PFSK-1 (cell line): ENCODE results near the gene CENPV.
A peak's percentile ranks its signal among the peaks of the same experiment; 100 is the strongest.

Source experiments
- FOXP2 ChIP-seq: optimal IDR thresholded peaks from 2 replicates; pipeline ENCODE3; 2011; ENCODE audit warnings: borderline replicate concordance, control low read depth, inconsistent platforms; ENCODE audit not compliant: insufficient read depth; ENCODE audit errors: extremely low read length, extremely low read depth
- POLR2AphosphoS5 ChIP-seq: IDR thresholded peaks from 2 replicates; pipeline ENCODE4 v1.6.1; 2012; ENCODE audit warnings: low read depth, mild to moderate bottlenecking, control low read depth, low read length, moderate library complexity
- TAF1 ChIP-seq: IDR thresholded peaks from 2 replicates; pipeline ENCODE4 v1.6.1; 2012; ENCODE audit warnings: low read length, control low read depth, borderline replicate concordance; ENCODE audit not compliant: insufficient read depth
- TF ChIP-seq, protein P1 (sequence below), 2 experiments: IDR thresholded peaks; 2 replicates each; pipeline versions ENCODE4 v1.6.1 to v1.8.0; 2011 to 2012; ENCODE audit warnings: low read depth in 2 of 2, low read length in 2 of 2, control low read depth in 1 of 2, inconsistent platforms in 1 of 2, mild to moderate bottlenecking in 1 of 2, moderate library complexity in 1 of 2; ENCODE audit not compliant: insufficient read depth in 1 of 2

GRCh38 chr17:16380640-16381495, 27.6 kb upstream of the CENPV start, which contains the start of gene UBB:
- TF ChIP-seq POLR2AphosphoS5 (peak; percentile 100), TAF1 (peak; percentile 99), FOXP2 (peak; percentile 78)
- TF ChIP-seq, protein P1, sequence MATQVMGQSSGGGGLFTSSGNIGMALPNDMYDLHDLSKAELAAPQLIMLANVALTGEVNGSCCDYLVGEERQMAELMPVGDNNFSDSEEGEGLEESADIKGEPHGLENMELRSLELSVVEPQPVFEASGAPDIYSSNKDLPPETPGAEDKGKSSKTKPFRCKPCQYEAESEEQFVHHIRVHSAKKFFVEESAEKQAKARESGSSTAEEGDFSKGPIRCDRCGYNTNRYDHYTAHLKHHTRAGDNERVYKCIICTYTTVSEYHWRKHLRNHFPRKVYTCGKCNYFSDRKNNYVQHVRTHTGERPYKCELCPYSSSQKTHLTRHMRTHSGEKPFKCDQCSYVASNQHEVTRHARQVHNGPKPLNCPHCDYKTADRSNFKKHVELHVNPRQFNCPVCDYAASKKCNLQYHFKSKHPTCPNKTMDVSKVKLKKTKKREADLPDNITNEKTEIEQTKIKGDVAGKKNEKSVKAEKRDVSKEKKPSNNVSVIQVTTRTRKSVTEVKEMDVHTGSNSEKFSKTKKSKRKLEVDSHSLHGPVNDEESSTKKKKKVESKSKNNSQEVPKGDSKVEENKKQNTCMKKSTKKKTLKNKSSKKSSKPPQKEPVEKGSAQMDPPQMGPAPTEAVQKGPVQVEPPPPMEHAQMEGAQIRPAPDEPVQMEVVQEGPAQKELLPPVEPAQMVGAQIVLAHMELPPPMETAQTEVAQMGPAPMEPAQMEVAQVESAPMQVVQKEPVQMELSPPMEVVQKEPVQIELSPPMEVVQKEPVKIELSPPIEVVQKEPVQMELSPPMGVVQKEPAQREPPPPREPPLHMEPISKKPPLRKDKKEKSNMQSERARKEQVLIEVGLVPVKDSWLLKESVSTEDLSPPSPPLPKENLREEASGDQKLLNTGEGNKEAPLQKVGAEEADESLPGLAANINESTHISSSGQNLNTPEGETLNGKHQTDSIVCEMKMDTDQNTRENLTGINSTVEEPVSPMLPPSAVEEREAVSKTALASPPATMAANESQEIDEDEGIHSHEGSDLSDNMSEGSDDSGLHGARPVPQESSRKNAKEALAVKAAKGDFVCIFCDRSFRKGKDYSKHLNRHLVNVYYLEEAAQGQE (IDR thresholded peaks at IDR 0.05; ENCODE audit: insufficient read depth in 1 of 2, low read depth in 2 of 2, low read length in 2 of 2), result peak; percentile 57 to 60; a peak in 2 of 4 replicates
